Mesendoderm (in vitro differentiated cells): ENCODE measurements around the gene TRAPPC8.

ENCODE experiments used
- DNase-seq: peaks from one replicate; pipeline ENCODE4 v3.0.0; 2013
- H2AK5ac ChIP-seq: 2 replicates; pipeline ENCODE4 v1.6.1; 2013; ENCODE audit warnings: low read length, inconsistent platforms
- H2BK120ac ChIP-seq: 2 replicates; pipeline ENCODE4 v1.6.1; 2013; ENCODE audit warnings: low read depth, mild to moderate bottlenecking, low read length, moderate library complexity, mixed read lengths
- H2BK15ac ChIP-seq: replicated peaks from 2 replicates; pipeline ENCODE4 v1.6.1; 2013; ENCODE audit warnings: low read depth, mild to moderate bottlenecking, moderate library complexity
- H2BK5ac ChIP-seq: 2 replicates; pipeline ENCODE4 v1.6.1; 2013; ENCODE audit warnings: low read length, inconsistent platforms
- H3K18ac ChIP-seq: 2 replicates; pipeline ENCODE4 v1.6.1; 2013; ENCODE audit warnings: mild to moderate bottlenecking, low read length, mixed read lengths
- H3K23ac ChIP-seq: one replicate; pipeline ENCODE4 v1.6.1; 2013; ENCODE audit warnings: low read length
- H3K27ac ChIP-seq: 2 replicates; pipeline ENCODE4 v1.5.1; 2013; ENCODE audit warnings: low read depth, mild to moderate bottlenecking, inconsistent platforms, low read length, moderate library complexity
- H3K27me3 ChIP-seq: 2 replicates; pipeline ENCODE4 v1.6.1; 2013; ENCODE audit warnings: low read length, control low read depth, mild to moderate bottlenecking, inconsistent platforms; ENCODE audit not compliant: insufficient read depth, poor library complexity
- H3K36me3 ChIP-seq: 2 replicates; pipeline ENCODE4 v1.6.1; 2013; ENCODE audit warnings: low read length, inconsistent platforms; ENCODE audit not compliant: control insufficient read depth, insufficient read depth
- H3K4ac ChIP-seq: one replicate; pipeline ENCODE4 v1.6.1; 2013; ENCODE audit warnings: low read depth, mild to moderate bottlenecking, low read length, moderate library complexity
- H3K4me1 ChIP-seq: 2 replicates; pipeline ENCODE4 v1.6.1; 2013; ENCODE audit warnings: low read depth, low read length, inconsistent platforms; ENCODE audit not compliant: control insufficient read depth
- H3K4me2 ChIP-seq: 2 replicates; pipeline ENCODE4 v1.6.1; 2013; ENCODE audit warnings: low read length
- H3K4me3 ChIP-seq: 2 replicates; pipeline ENCODE4 v1.5.1; 2013; ENCODE audit warnings: mild to moderate bottlenecking, low read length
- H3K56ac ChIP-seq: one replicate; pipeline ENCODE4 v1.6.1; 2013; ENCODE audit warnings: low read length
- H3K79me1 ChIP-seq: 2 replicates; pipeline ENCODE4 v1.6.1; 2013; ENCODE audit warnings: low read length, inconsistent platforms
- H3K79me2 ChIP-seq: 2 replicates; pipeline ENCODE4 v1.6.1; 2013; ENCODE audit warnings: mild to moderate bottlenecking, low read length; ENCODE audit not compliant: control insufficient read depth, insufficient read depth
- H3K9ac ChIP-seq: 2 replicates; pipeline ENCODE4 v1.6.1; 2013; ENCODE audit warnings: low read length, inconsistent platforms
- H4K5ac ChIP-seq: one replicate; pipeline ENCODE4 v1.6.1; 2013; ENCODE audit warnings: low read length
- H4K8ac ChIP-seq: one replicate; pipeline ENCODE4 v1.6.1; 2013; ENCODE audit warnings: low read depth, mild to moderate bottlenecking, control low read depth, low read length, moderate library complexity
- WGBS: extraction: QIAGEN DNeasy Blood & Tissue Kit; methylation state at CpG from one replicate; pipeline ENCODE4 v1.1.7; 2013; ENCODE audit warnings: low lambda C conversion rate, missing lambda C conversion rate; ENCODE audit not compliant: insufficient coverage; ENCODE audit errors: extremely low coverage; 5-methylcytosine and 5-hydroxymethylcytosine counted together

TRAPPC8 gene

DNA sequence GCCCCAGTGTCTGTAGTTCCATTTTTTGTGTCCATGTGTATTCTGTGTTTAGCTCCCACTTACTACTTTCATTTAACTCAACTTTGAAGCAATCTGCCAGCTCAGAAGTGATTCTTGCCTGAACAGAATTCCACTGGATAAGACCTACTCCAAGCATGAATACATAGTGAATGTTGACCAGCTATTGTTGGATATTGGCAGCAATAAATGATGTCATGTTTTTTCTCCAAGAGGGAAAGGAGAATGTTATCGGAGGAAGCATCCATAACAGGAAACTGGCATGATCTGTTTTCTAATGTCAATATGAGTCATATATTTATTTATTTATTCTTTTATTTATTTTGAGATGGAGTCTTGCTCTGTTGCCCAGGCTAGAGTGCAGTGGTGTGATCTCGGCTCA, 36.8 kb upstream of the TRAPPC8 start:
- Histone ChIP-seq H3K79me1 (no peaks in the 10 kb centered on the region), H2AK5ac (no peak overlapping the region), H3K23ac (no peak overlapping the region), H3K56ac (no peak overlapping the region), H2BK120ac (no peak overlapping the region), H3K4me2 (no peak overlapping the region), H3K4me1 (no peaks in the 10 kb centered on the region), H3K27me3 (no peaks in the 10 kb centered on the region), H4K8ac (no peak overlapping the region), H3K4me3 (no peak overlapping the region), H2BK5ac (no peak overlapping the region), H3K4ac (no peak overlapping the region), H3K36me3 (no peaks in the 10 kb centered on the region), H2BK15ac (no peak overlapping the region), H3K9ac (no peak overlapping the region), H3K79me2 (no peaks in the 10 kb centered on the region), H3K18ac (no peak overlapping the region), H3K27ac (no peak overlapping the region), H4K5ac (no peak overlapping the region)
- no peak for DNase-seq
- WGBS, result no CpG with 5 or more reads among the region's 2 CpGs

DNA sequence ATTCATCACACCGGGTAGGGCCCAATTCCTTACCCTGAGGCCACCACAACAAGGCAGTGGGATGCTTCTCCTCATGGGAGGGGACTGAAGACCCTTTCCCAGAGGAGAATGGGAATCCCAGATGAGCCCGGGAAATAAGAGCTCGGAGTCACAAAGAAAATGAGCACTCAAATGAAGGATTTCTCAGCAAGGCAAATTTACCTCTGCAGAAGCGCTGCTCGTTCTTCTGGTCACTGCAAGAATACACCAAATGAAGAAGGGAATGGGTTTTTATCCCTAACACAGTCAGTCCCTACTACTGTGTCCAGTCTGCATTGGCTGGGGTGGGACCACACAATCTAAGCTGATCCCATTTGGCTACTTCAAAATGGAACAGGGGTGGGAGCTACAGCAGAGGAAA, 35.7 kb upstream of the TRAPPC8 start:
- Histone ChIP-seq H3K9ac (no peak overlapping the region), H3K27ac (no peak overlapping the region), H3K4me2 (no peak overlapping the region), H3K56ac (no peak overlapping the region), H2BK5ac (no peak overlapping the region), H2AK5ac (no peak overlapping the region), H3K36me3 (no peaks in the 10 kb centered on the region), H4K8ac (no peak overlapping the region), H3K4me3 (no peak overlapping the region), H3K4me1 (no peaks in the 10 kb centered on the region), H2BK120ac (no peak overlapping the region), H3K4ac (no peak overlapping the region), H3K79me2 (no peaks in the 10 kb centered on the region), H3K18ac (no peak overlapping the region), H3K23ac (no peak overlapping the region), H3K79me1 (no peaks in the 10 kb centered on the region), H3K27me3 (no peaks in the 10 kb centered on the region), H4K5ac (no peak overlapping the region), H2BK15ac (no peak overlapping the region)
- DNase-seq, result peak; percentile 35
- no CpG with 5 or more reads among the region's 5 CpGs for WGBS

DNA sequence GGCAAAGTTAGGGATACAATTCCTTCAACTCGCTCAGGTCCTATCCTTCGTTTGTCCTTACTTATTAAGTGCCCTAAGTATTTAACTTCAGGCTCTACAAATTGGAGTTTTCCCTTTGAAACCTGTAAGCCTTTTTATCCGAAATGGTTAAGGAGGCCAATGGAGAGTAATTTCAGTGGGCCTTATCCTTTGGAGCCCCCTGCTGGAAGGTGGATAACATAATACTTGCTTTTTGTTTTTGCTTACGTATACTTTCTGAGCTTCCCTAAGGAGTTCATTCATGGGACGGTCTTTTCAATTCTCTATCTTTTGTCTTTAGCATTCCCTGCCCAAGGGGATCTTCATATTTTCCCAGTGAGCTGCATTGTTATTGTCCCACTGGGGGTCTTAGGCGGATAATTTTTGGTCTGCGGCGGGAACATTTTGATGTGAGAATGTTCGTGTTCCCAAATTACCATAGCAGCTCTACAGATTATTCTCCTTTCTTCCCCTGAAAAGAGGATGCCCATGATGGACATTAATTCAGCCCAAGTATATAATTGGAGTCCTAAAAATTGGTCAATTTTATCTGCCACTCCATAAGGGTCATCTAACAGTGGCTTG, 34.4 kb upstream of the TRAPPC8 start:
- no peak overlapping the region for H3K4me3 ChIP-seq
- no peak overlapping the region for H3K18ac ChIP-seq
- H3K79me2 ChIP-seq, result no peaks in the 10 kb centered on the region
- no peak overlapping the region for H3K4ac ChIP-seq
- no peak overlapping the region for H2BK15ac ChIP-seq
- no peak overlapping the region for H3K27ac ChIP-seq
- DNase-seq, result peak; percentile 85
- no CpG with 5 or more reads among the region's 9 CpGs for WGBS
- no peaks in the 10 kb centered on the region for H3K27me3 ChIP-seq
- H3K36me3 ChIP-seq, result no peaks in the 10 kb centered on the region
- H3K4me2 ChIP-seq, result no peak overlapping the region
- H2AK5ac ChIP-seq, result no peak overlapping the region
- no peak overlapping the region for H3K23ac ChIP-seq
- H3K56ac ChIP-seq, result peak overlapping the region; percentile 12
- H3K4me1 ChIP-seq, result no peaks in the 10 kb centered on the region
- H3K79me1 ChIP-seq, result no peaks in the 10 kb centered on the region
- no peak overlapping the region for H4K8ac ChIP-seq
- H4K5ac ChIP-seq, result no peak overlapping the region
- H2BK5ac ChIP-seq, result no peak overlapping the region
- no peak overlapping the region for H2BK120ac ChIP-seq
- H3K9ac ChIP-seq, result no peak overlapping the region

DNA sequence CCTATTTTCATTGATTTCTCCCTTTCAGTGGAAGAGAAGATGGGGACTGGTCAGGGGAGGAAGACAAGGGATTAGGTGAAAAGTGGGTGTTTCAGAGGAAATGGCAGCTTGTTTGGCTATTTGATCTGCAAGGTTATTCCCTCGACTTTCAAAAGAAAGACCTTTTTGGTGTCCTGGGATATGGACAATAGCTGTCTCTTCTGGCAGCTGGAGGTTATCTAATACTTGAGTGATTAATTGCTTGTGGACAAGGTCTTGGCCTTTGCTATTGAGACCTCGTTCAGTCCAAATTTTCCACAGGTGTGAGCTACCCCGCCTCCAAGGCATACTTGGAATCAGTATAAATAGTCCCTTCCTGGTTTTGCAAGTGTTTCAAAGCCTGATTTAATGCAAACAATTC, 33.3 kb upstream of the TRAPPC8 start:
- Histone ChIP-seq H2AK5ac (no peak overlapping the region), H3K27ac (no peak overlapping the region), H3K36me3 (no peaks in the 10 kb centered on the region), H3K9ac (no peak overlapping the region), H4K8ac (no peak overlapping the region), H3K18ac (no peak overlapping the region), H3K27me3 (no peaks in the 10 kb centered on the region), H3K79me2 (no peaks in the 10 kb centered on the region), H3K4me1 (no peaks in the 10 kb centered on the region), H2BK120ac (no peak overlapping the region), H3K4me2 (no peak overlapping the region), H4K5ac (no peak overlapping the region), H2BK15ac (no peak overlapping the region), H3K4me3 (no peak overlapping the region), H2BK5ac (no peak overlapping the region), H3K23ac (no peak overlapping the region), H3K56ac (no peak overlapping the region), H3K79me1 (no peaks in the 10 kb centered on the region), H3K4ac (no peak overlapping the region)
- no CpG with 5 or more reads among the region's 3 CpGs for WGBS
- no peak for DNase-seq

DNA sequence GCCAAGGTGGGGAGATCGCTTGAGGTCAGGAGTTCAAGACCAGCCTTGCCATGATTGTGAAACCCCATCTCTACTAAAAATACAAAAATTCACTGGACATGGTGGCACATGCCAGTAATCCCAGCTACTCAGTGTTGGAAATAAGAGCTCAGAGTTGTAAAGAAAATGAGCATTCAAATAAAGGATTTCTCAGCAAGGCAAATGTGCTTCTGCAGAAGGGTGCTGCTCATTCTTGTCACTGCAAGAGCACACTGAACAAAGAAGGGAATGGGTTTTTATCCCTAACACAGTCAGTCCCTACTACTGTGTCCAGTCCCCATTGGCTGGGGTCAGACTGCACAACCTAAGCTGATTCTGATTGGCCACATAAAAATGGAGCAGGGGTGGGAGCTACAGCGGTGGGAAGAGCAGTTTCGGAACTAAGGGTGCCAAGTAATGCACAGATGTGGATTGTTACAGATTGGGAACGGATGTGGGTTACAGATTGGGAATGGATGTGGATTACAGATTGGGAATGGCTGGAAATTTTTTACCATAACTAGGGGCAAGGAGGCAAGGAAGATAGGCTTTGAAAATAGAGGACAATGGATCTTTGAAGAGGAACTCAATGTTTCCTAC, 31.1 kb upstream of the TRAPPC8 start:
- H3K18ac ChIP-seq, result no peak overlapping the region
- H3K23ac ChIP-seq, result no peak overlapping the region
- H3K79me2 ChIP-seq, result no peaks in the 10 kb centered on the region
- H3K27me3 ChIP-seq, result no peaks in the 10 kb centered on the region
- H3K4me2 ChIP-seq, result no peak overlapping the region
- H3K36me3 ChIP-seq, result no peaks in the 10 kb centered on the region
- H3K4ac ChIP-seq, result no peak overlapping the region
- no peaks in the 10 kb centered on the region for H3K79me1 ChIP-seq
- H3K4me1 ChIP-seq, result no peaks in the 10 kb centered on the region
- WGBS, result no CpG with 5 or more reads among the region's 4 CpGs
- H3K56ac ChIP-seq, result no peak overlapping the region
- H4K5ac ChIP-seq, result no peak overlapping the region
- peak overlapping the region; percentile 11 for H3K4me3 ChIP-seq
- no peak overlapping the region for H3K9ac ChIP-seq
- H2AK5ac ChIP-seq, result no peak overlapping the region
- no peak overlapping the region for H2BK15ac ChIP-seq
- no peak overlapping the region for H2BK120ac ChIP-seq
- H2BK5ac ChIP-seq, result no peak overlapping the region
- no peak overlapping the region for H4K8ac ChIP-seq
- no peak overlapping the region for H3K27ac ChIP-seq
- DNase-seq, result peak; percentile 37

DNA sequence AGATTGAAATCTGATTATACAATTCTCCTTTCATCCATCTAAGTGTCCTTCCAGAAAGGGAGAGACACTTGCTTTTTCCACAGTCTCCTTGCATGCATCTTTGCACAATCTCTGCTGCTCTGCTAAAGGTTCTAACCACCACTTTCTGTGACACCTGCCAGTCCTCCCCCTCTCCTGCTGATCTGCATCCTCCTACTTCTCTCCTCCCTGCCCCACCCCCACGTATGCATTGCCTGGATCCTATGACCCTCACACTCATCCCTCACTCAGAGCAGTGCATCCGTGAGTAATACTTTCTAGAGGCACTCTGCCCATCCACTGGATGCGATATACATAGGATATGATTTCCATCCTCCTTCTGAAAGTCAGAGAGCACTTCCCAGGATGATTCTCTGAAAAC, 27.7 kb upstream of the TRAPPC8 start:
- Histone ChIP-seq H4K5ac (no peak overlapping the region), H3K4me2 (no peak overlapping the region), H3K9ac (no peak overlapping the region), H3K18ac (no peak overlapping the region), H3K27ac (no peak overlapping the region), H2BK120ac (no peak overlapping the region), H3K4me3 (no peak overlapping the region), H3K4me1 (no peaks in the 10 kb centered on the region), H3K4ac (no peak overlapping the region), H3K79me1 (no peaks in the 10 kb centered on the region), H3K27me3 (no peaks in the 10 kb centered on the region), H3K36me3 (no peaks in the 10 kb centered on the region), H3K56ac (no peak overlapping the region), H2BK15ac (no peak overlapping the region), H2BK5ac (no peak overlapping the region), H3K79me2 (no peaks in the 10 kb centered on the region), H4K8ac (no peak overlapping the region), H3K23ac (no peak overlapping the region), H2AK5ac (no peak overlapping the region)
- no peak for DNase-seq
- no CpG with 5 or more reads among the region's 3 CpGs for WGBS
